Measurements from ENCODE around the gene PRAMEF5. TPM values are rescaled to one million over a fixed set of nuclear protein-coding genes. Genes with fewer than 3 reads are reported as not detected.
"Not testable (repeated sequence)": the region's sequence is repeated elsewhere in the genome, so short reads cannot be mapped to it uniquely, and the experiment has no call there.

The PRAMEF5 gene
- total and polyA plus RNA-seq, 10 donors: not detected

DNA sequence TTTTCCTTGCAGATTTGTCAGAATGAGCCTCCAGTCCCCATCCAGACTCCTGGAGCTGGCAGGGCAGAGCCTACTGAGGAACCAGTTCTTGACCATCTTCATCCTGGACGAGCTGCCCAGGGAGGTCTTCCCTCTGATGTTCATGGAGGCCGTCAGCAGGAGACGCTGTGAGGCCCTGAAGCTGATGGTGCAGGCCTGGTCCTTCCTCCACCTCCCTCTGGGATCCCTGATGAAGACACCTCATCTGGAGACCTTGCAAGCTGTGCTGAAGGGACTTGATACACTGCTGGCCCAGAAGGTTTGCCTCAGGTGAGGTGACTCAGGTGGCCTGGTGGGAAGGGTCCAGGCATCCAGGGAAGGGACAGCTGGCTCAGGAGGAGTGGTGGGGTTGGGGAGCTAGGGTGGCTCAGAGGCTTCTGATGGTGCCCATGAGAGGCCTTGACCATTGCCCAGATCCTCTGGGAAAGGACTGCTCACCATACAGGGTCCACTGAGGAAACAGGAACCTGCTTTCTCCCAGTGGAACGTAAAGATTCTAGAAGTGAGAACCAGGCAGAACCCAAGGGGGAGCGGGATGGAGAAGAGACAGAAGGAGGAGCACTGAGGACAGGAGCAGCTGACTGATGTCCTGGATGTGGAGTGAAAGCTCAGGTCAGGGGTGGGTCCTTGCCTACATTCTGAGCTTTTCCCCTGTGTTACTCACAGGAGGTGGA is 8.0 kb upstream of the PRAMEF5 start:
- intact Hi-C loops (cut with DNase I; ENCODE audit: low total_unique reads); H3K9me3 ChIP-seq; H3K4me1 ChIP-seq; H3K36me3 ChIP-seq; H3K4me3 ChIP-seq; H3K27ac ChIP-seq; DNase-seq: not testable (repeated sequence)
- WGBS, 5 donors: 67 to 88% (median 75%) methylated on average over 5 of the region's 5 CpGs
- H3K27me3 ChIP-seq (replicated peaks in 1 of 7): peaks cover 0 to 21% (median 0%) of the 10 kb centered on the region in 7 donors

DNA sequence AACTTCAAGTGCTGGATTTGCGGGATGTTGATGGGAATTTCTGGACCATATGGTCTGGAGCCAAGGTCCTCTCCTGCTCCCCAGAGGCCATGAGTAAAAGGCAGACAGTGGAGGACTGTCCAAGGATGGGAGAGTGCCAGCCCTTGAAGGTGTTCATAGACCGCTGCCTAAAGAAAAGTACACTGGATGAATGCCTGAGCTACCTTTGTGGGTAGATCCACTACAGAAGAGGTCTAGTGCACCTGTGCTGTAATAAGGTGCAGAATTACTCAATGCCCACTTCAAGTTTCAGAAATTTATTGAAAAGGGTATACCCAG is 7.5 kb upstream of the PRAMEF5 start:
- H3K36me3 ChIP-seq; H3K4me1 ChIP-seq; H3K4me3 ChIP-seq; intact Hi-C loops (cut with DNase I; ENCODE audit: low total_unique reads); H3K9me3 ChIP-seq; H3K27ac ChIP-seq; DNase-seq: not testable (repeated sequence)
- 71 to 87% (median 86%) methylated on average over 2 of the region's 2 CpGs for WGBS, 5 donors
- H3K27me3 ChIP-seq (replicated peaks in 1 of 7): peaks cover 0 to 21% (median 0%) of the 10 kb centered on the region in 7 donors

GRCh38 chr1:13247122-13247521 is 6.9 kb upstream of the PRAMEF5 start:
- intact Hi-C loops (cut with DNase I; ENCODE audit: low total_unique reads); H3K36me3 ChIP-seq; DNase-seq; H3K4me1 ChIP-seq; H3K27ac ChIP-seq; H3K9me3 ChIP-seq; H3K4me3 ChIP-seq: not testable (repeated sequence)
- 72 to 91% (median 81%) methylated on average over 6 to 7 of the region's 7 CpGs for WGBS, 5 donors
- H3K27me3 ChIP-seq (replicated peaks in 1 of 7): peaks cover 0 to 21% (median 0%) of the 10 kb centered on the region in 7 donors

GRCh38 chr1:13265124-13265523 is 11.1 kb downstream of the PRAMEF5 start:
- H3K9me3 ChIP-seq; H3K27me3 ChIP-seq (replicated peaks in 1 of 7); H3K27ac ChIP-seq; intact Hi-C loops (cut with DNase I; ENCODE audit: low total_unique reads); H3K4me1 ChIP-seq; DNase-seq; H3K4me3 ChIP-seq; H3K36me3 ChIP-seq: not testable (repeated sequence)
- 14 to 76% (median 50%) methylated on average over 2 of the region's 3 CpGs; no CpG with 5 or more reads in 2 of the 5 donors for WGBS, 5 donors

DNA sequence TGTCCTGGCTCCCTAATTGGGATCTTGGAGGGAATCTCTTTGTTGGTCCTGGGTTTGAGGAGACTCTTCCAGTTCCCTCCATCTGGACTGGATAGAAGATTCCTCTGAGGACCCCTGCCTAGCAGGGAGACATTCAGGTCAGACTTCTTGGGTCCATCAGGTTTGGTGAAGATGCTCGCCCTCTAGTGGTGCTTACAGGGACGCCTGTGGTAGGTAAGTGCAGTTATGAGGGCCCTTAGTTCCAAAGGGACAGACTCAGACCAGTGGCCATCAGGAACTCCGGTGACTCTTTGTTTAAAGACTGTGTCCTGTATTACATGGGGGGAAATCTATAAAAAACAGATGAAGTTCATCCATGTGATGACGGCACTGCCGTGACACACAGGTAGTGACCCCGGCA is 23.0 kb downstream of the PRAMEF5 start:
- H3K27me3 ChIP-seq (replicated peaks in 1 of 7); intact Hi-C loops (cut with DNase I; ENCODE audit: low total_unique reads); H3K36me3 ChIP-seq; H3K4me3 ChIP-seq; H3K9me3 ChIP-seq; H3K27ac ChIP-seq; H3K4me1 ChIP-seq; DNase-seq: not testable (repeated sequence)
- WGBS, 5 donors: 26 to 80% (median 50%) methylated on average over 1 to 5 of the region's 6 CpGs

GRCh38 chr1:13279617-13280016 is 25.6 kb downstream of the PRAMEF5 start:
- intact Hi-C loops (cut with DNase I; ENCODE audit: low total_unique reads); H3K9me3 ChIP-seq: not testable (repeated sequence)
- 72 to 81% (median 78%) methylated on average over 3 of the region's 3 CpGs for WGBS, 5 donors

GRCh38 chr1:13285037-13285436 is 31.0 kb downstream of the PRAMEF5 start, which contains the start of gene PRAMEF8:
Gene PRAMEF8 (minus strand): TSS chr1:13285137. CDS start chr1:13284091, 1,046 bp downstream.
- H3K27me3 ChIP-seq (replicated peaks in 1 of 7); H3K27ac ChIP-seq; H3K9me3 ChIP-seq; H3K4me1 ChIP-seq; DNase-seq; H3K4me3 ChIP-seq; intact Hi-C loops (cut with DNase I; ENCODE audit: low total_unique reads); H3K36me3 ChIP-seq: not testable (repeated sequence)
- WGBS, 5 donors: no CpG with 5 or more reads among the region's 1 CpG

More at GRCh38 chr1:13279617-13280016, 25.6 kb downstream of the PRAMEF5 start:
- not testable (repeated sequence) for H3K36me3 ChIP-seq; DNase-seq; H3K27me3 ChIP-seq (replicated peaks in 1 of 7); H3K4me3 ChIP-seq; H3K4me1 ChIP-seq; H3K27ac ChIP-seq

DNA sequence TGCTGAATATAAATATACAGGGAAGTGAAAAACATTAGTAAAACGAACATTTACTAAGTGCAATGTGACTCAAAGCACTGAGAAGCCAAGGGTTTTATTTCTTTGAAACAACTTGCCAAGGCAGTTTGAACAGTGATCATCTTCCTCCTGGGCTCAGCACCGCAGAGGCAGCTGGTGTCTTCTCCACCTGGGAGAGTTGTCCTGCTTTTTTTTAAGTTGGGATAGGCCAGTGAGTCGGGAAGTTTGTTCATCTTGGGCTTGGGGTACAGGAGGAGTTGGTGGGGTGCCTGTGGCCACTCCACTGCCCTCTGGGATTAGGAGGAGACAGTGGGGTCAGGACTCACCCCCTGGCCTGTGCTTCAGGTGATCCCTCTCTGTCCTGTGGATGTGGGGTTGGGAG is 35.0 kb downstream of the PRAMEF5 start:
- intact Hi-C loops (cut with DNase I; ENCODE audit: low total_unique reads); H3K27ac ChIP-seq; H3K36me3 ChIP-seq; H3K27me3 ChIP-seq (replicated peaks in 1 of 7); H3K9me3 ChIP-seq; DNase-seq; H3K4me3 ChIP-seq; H3K4me1 ChIP-seq: not testable (repeated sequence)
- WGBS, 5 donors: 59 to 88% (median 78%) methylated on average over 1 to 2 of the region's 3 CpGs

DNA sequence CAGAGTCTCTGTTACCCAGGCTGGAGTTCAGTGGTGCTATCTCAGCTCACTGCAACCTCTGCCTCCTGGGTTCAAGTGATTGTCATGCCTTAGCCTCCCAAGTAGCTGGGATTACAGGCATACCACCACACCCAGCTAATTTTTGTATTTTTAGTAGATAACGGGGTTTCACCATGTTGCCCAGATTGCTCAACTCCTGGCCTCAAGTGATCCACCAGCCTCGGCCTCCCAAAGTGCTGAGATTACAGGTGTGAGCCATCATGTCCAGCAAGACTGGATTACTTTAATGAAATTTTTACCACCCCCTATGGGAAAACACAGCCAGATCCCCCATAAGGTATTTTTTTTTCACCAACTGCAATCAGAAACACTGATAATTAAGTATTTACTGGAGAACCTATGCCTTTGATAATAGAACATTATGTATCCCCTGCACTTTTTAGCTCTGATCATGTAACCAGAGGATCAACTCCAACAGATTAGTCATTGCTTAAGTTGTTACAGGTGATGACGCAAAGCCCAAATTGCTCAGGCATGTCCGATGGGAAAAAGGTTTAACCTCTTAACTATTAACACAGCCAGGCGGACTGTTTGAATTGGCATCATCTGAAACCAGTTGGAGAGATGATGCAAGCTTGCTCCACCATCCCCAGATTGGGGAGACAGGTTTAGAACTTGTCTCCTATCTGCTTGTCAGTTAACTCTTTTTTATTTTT is 43.4 kb downstream of the PRAMEF5 start:
- 75 to 100% (median 96%) methylated on average over 1 to 2 of the region's 5 CpGs for WGBS, 5 donors
- H3K36me3 ChIP-seq; DNase-seq; H3K4me3 ChIP-seq; intact Hi-C loops (cut with DNase I; ENCODE audit: low total_unique reads); H3K27ac ChIP-seq; H3K9me3 ChIP-seq; H3K4me1 ChIP-seq; H3K27me3 ChIP-seq (replicated peaks in 1 of 7): not testable (repeated sequence)

DNA sequence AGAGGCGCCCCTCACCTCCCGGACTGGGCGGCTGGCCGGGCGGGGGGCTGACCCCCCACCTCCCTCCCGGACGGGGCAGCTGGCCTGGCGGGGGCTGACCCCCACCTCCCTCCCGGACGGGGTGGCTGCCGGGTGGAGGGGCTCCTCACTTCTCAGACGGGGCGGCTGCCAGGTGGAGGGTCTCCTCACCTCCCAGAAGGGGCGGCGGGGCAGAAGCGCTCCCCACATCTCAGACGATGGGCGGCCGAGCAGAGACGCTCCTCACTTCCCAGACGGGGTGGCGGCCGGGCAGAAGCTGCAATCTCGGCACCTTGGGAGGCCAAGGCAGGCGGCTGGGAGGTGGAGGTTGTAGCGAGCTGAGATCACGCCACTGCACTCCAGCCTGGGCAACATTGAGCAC is 44.7 kb downstream of the PRAMEF5 start:
- H3K4me1 ChIP-seq; H3K4me3 ChIP-seq; H3K27ac ChIP-seq; H3K9me3 ChIP-seq; H3K36me3 ChIP-seq; intact Hi-C loops (cut with DNase I; ENCODE audit: low total_unique reads); DNase-seq; H3K27me3 ChIP-seq (replicated peaks in 1 of 7): not testable (repeated sequence)
- WGBS, 5 donors: 80 to 95% (median 91%) methylated on average over 1 to 14 of the region's 27 CpGs; no CpG with 5 or more reads in 2 of the 5 donors

GRCh38 chr1:13302197-13302596 is 48.2 kb downstream of the PRAMEF5 start:
- H3K4me1 ChIP-seq; intact Hi-C loops (cut with DNase I; ENCODE audit: low total_unique reads); H3K27me3 ChIP-seq (replicated peaks in 1 of 7); DNase-seq; H3K4me3 ChIP-seq; H3K27ac ChIP-seq; H3K9me3 ChIP-seq; H3K36me3 ChIP-seq: not testable (repeated sequence)
